Lower leg skin (tissue), 4 donors: ENCODE results near the gene CSNK1G2. TPM values are rescaled to one million over a fixed set of nuclear protein-coding genes. Genes with fewer than 3 reads are reported as not detected.

Source experiments
- DNase-seq, 2 donors: peaks; one replicate each; pipeline ENCODE4 v3.0.0-alpha.2; 2019; ENCODE audit warnings: low spot score in 2 of 2
- H3K4me3 ChIP-seq: fragments of 200-600 bp; sonication (generic); 2 replicates; pipeline ENCODE4 v1.5.1; 2017; ENCODE audit warnings: mild to moderate bottlenecking, low read depth; ENCODE audit not compliant: poor library complexity, severe bottlenecking
- POLR2A ChIP-seq, 2 donors: fragments of 450-650 bp; IDR thresholded peaks; one replicate each; pipeline ENCODE4 v1.6.1; 2016 to 2017; ENCODE audit warnings: antibody characterized with exemption in 2 of 2, mild to moderate bottlenecking in 1 of 2, moderate library complexity in 1 of 2
- WGBS, 2 donors: methylation state at CpG; one replicate each; pipeline ENCODE4 v1.1.5; 2018; 5-methylcytosine and 5-hydroxymethylcytosine counted together
- intact Hi-C: fragments of 100-400 bp; cut with DNase I; formaldehyde crosslinking; loops from one replicate; pipeline ENCODE4 v1.15.0; 2023; ENCODE audit warnings: low total_unique reads
- total RNA-seq, 4 donors: library from RNA; depleted of rRNA; stranded (reverse); fragments of >200 nt; gene quantifications; one replicate each; pipeline ENCODE4 v1.1.0, GENCODE V29; 2016
- TF ChIP-seq, protein P1 (sequence below), 3 donors: fragments of 450-650 bp; IDR thresholded peaks; one replicate each; pipeline ENCODE4 v1.5.1; 2016; ENCODE audit warnings: antibody characterized with exemption in 3 of 3, mild to moderate bottlenecking in 3 of 3, moderate library complexity in 2 of 3

The CSNK1G2 gene
- total RNA-seq, 4 donors from 2014 or later = 58.8 to 76.9 (median 63.1) TPM

DNA sequence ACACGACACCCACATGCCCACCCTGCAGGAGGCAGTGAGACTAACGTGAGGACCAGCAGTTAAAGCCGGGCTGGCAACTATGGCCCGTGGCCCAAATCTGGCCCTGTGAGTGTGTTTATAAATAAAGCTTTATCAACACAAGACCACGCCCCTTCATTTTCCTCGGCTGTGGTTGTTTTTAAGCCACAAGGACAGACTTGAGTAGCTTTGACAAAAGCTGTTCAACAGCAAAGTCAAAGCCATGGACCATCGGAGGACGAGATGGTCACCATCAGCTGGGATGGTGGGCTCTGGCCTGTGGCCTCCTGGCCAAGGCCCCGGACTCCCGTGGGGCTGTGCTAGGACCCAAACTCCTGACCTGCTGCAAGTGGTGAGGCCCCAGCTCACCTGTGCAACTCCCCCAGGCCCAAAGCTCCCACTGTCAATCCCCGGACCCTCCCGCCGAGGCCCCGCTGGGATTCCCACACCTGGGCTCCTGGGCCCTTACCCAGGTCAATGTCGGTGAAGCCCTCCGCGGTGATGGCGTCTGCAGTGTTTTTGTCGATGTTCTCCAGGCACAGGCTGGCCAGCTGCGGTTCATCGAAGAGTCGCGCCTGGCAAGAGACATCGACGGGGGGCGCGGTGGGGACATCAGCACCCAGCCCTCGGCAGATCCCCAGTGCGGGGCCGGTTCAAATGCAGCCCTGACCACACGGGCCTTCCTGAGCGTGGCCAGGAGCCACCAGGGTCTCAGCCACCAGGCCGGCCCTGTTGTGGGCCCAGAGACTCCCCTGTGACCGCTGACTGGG, 49.5 kb downstream of the CSNK1G2 start:
- intact Hi-C loops = no loop called here
- TF ChIP-seq, protein P1, sequence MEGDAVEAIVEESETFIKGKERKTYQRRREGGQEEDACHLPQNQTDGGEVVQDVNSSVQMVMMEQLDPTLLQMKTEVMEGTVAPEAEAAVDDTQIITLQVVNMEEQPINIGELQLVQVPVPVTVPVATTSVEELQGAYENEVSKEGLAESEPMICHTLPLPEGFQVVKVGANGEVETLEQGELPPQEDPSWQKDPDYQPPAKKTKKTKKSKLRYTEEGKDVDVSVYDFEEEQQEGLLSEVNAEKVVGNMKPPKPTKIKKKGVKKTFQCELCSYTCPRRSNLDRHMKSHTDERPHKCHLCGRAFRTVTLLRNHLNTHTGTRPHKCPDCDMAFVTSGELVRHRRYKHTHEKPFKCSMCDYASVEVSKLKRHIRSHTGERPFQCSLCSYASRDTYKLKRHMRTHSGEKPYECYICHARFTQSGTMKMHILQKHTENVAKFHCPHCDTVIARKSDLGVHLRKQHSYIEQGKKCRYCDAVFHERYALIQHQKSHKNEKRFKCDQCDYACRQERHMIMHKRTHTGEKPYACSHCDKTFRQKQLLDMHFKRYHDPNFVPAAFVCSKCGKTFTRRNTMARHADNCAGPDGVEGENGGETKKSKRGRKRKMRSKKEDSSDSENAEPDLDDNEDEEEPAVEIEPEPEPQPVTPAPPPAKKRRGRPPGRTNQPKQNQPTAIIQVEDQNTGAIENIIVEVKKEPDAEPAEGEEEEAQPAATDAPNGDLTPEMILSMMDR (IDR thresholded peaks at IDR 0.05) = no peak
- no peak for TF ChIP-seq POLR2A (IDR thresholded peaks at IDR 0.05)
- DNase-seq = no peak
- 94% methylated on average over 24 to 34 of the region's 34 CpGs for WGBS, 2 donors
- no peak overlapping the region for H3K4me3 ChIP-seq

DNA sequence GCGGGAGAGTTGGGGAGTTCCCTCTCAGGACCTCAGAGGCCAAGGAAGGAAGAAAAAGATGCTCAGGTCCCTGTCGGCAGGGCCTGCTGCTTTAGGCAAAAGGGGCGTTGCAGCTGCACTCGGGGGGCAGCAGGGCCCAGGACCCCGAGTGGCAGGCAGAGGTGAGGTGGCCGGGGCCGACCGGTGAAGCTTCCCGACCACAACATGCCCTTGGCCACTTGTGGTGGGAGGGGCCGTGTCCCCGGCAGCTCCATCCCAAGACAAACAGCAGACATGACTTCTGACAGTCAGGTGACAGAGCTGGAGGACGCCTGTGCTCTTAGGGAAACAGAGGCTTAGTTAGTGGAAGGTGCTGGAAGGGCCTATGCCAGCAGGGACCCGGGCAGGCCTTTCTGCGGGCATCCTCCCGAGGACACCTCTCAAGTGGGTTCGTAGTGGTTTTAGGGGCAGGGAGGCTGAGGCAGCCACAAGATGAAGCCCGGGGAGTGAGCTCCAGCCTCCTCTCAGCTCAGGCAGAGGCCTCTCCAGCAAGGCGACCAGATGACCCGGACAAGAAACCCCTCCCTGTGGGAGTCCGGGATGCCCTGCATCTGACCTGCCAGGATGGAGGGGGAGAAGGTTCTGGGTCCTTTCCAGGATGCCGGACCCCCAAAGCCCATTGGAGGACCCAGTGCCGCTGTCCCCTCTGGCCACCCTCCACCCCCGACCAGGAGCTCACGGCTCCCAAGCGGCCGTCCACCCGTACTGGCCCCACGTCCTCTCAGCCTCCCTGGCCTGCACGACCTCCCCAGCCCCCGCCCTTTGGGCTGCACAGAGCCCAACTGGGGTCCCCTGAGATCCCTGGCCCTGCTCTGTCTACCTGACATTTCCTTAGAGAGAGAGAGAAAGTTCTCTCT, 50.3 kb downstream of the CSNK1G2 start:
- TF ChIP-seq POLR2A (IDR thresholded peaks at IDR 0.05) = no peak
- TF ChIP-seq, protein P1 (IDR thresholded peaks at IDR 0.05) = no peak
- H3K4me3 ChIP-seq = no peak overlapping the region
- no peak for DNase-seq
- WGBS, 2 donors = 89 to 92% methylated on average over 28 to 30 of the region's 30 CpGs
- intact Hi-C loops = no loop called here

DNA sequence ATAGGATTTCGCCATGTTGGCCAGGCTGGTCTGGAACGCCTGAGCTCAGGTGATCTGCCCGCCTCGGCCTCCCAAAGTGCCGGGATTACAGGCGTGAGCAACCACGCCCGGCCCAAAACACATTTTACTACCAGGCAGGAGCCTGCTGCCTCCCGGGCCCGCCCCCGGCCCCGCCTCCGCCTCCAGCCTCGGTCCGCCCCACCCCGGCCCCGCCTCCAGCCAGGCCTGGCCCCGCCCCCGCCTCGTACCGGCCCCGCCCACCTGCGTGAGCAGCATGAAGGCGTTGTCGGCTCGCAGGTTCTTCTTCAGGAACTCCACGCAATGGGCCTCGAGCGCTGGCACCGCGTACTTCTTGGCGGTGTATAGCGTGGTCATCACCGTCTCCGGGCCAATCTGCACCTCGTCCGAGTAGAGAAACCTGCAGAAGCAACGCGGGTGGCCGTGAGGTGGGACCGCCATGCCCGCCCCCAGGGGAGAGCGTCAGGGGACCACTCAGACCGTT, 51.8 kb downstream of the CSNK1G2 start:
- DNase-seq = no peak
- 80 to 86% methylated on average over 37 to 42 of the region's 44 CpGs for WGBS, 2 donors
- intact Hi-C loops = no loop called here
- TF ChIP-seq POLR2A (IDR thresholded peaks at IDR 0.05) = no peak
- TF ChIP-seq, protein P1 (IDR thresholded peaks at IDR 0.05) = no peak
- H3K4me3 ChIP-seq = no peak overlapping the region

DNA sequence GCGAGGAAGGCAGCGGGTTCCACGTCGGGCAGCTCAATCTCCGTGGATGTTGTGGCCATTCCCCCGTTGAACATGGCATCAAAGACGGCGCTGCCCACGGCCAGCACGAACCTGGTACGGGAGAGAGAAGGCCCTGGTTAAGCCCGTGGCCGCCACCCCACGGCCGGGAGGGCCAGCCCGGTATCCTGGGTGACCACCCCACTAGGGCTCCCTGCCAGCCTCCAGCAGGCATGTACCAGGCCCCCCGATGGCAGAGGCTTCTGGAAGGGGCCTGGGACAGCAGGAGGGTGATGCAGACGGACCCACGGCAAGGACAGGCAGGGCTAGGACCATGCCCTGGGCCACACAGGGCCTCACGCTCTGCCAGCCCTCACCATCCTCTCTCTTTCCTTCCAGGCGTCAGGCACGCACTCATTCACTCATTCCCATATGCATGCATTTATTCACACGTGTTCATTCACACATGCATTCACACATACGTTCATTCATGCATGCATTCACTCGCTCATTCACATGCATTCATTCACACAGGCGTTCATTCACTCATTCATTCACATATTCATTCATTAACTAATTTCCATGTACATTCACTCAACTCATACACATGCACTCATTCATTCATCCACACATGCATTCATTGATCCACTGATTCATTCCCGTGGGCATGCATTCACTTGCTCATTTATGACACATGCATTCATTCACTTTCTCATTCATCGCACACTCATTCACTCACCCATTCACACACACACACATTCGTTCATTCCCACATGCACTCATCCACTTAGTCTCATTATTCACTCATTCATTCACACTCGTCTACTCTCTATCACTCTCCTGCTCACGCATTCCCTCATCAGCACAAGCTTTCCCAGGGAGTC, 56.6 kb downstream of the CSNK1G2 start:
- TF ChIP-seq, protein P1 (IDR thresholded peaks at IDR 0.05) = no peak
- TF ChIP-seq POLR2A (IDR thresholded peaks at IDR 0.05) = no peak
- no peak for DNase-seq
- no peak overlapping the region for H3K4me3 ChIP-seq
- intact Hi-C loops = no loop called here
- 91 to 94% methylated on average over 21 to 29 of the region's 31 CpGs for WGBS, 2 donors
